Measurements from ENCODE around the gene SPATA25.
A peak's percentile ranks its signal among the peaks of the same experiment; 100 is the strongest.
"Not testable (repeated sequence)": the region's sequence is repeated elsewhere in the genome, so short reads cannot be mapped to it uniquely, and the experiment has no call there.

SPATA25 gene

GRCh38 chr20:45897289-45897688, 9.9 kb upstream of the SPATA25 start:
- DNase-seq (ENCODE audit: extremely low spot score, insufficient read length, low read depth) (no peak), FAIRE-seq (no peak)

GRCh38 chr20:45896641-45897161, 9.3 kb upstream of the SPATA25 start:
- DNase-seq (ENCODE audit: extremely low spot score, insufficient read length, low read depth) (no peak), FAIRE-seq (no peak)

- no peak for DNase-seq (ENCODE audit: extremely low spot score, insufficient read length, low read depth)
Observed at GRCh38 chr20:45894797-45895196, 7.4 kb upstream of the SPATA25 start.

GRCh38 chr20:45893831-45894230, 6.4 kb upstream of the SPATA25 start:
- FAIRE-seq, result no peak
- DNase-seq (ENCODE audit: extremely low spot score, insufficient read length, low read depth), result no peak

More at GRCh38 chr20:45894797-45895196, 7.4 kb upstream of the SPATA25 start:
- FAIRE-seq, result no peak

- DNase-seq (ENCODE audit: extremely low spot score, insufficient read length, low read depth), result no peak
- FAIRE-seq, result no peak
Observed at GRCh38 chr20:45892828-45893500, 5.5 kb upstream of the SPATA25 start.

- FAIRE-seq (no peak), DNase-seq (ENCODE audit: extremely low spot score, insufficient read length, low read depth) (no peak)
Observed at GRCh38 chr20:45892049-45892825, 4.8 kb upstream of the SPATA25 start.

- peak; percentile 99 for DNase-seq (ENCODE audit: extremely low spot score, insufficient read length, low read depth)
- FAIRE-seq, result peak; percentile 76
Observed at GRCh38 chr20:45890985-45891983, 3.9 kb upstream of the SPATA25 start, which contains the start of the genes CTSA and NEURL2. TSS of gene CTSA (plus strand) at chr20:45891335. CDS start at chr20:45891569, 234 bp downstream. TSS of gene NEURL2 (minus strand) at chr20:45891208. CDS start at chr20:45890991, 217 bp downstream.

- FAIRE-seq (peak; percentile 29), DNase-seq (ENCODE audit: extremely low spot score, insufficient read length, low read depth) (no peak)
Observed at GRCh38 chr20:45890077-45890984, 2.9 kb upstream of the SPATA25 start.

GRCh38 chr20:45888681-45889080, 1.3 kb upstream of the SPATA25 start:
- no peak for FAIRE-seq
- no peak for DNase-seq (ENCODE audit: extremely low spot score, insufficient read length, low read depth)

- DNase-seq (ENCODE audit: extremely low spot score, insufficient read length, low read depth) (no peak), FAIRE-seq (no peak)
Observed at GRCh38 chr20:45886590-45887345, 654 bp downstream of the SPATA25 start.

GRCh38 chr20:45883100-45883469, 4.3 kb downstream of the SPATA25 start:
- DNase-seq (ENCODE audit: extremely low spot score, insufficient read length, low read depth), result no peak

GRCh38 chr20:45882469-45883099, 4.8 kb downstream of the SPATA25 start:
- DNase-seq (ENCODE audit: extremely low spot score, insufficient read length, low read depth) (no peak), FAIRE-seq (no peak)

More at GRCh38 chr20:45883100-45883469, 4.3 kb downstream of the SPATA25 start:
- no peak for FAIRE-seq

GRCh38 chr20:45880988-45881788, 6.2 kb downstream of the SPATA25 start, which contains the start of gene ZSWIM1:
TSS of gene ZSWIM1 (plus strand) at chr20:45881227. CDS start at chr20:45882593, 1,366 bp downstream.
- DNase-seq (ENCODE audit: extremely low spot score, insufficient read length, low read depth), result peak; percentile 93
- FAIRE-seq, result peak; percentile 98

- FAIRE-seq (no peak), DNase-seq (ENCODE audit: extremely low spot score, insufficient read length, low read depth) (no peak)
Observed at GRCh38 chr20:45878076-45878761, 9.2 kb downstream of the SPATA25 start.

GRCh38 chr20:45874576-45874975, 12.8 kb downstream of the SPATA25 start:
- DNase-seq (ENCODE audit: extremely low spot score, insufficient read length, low read depth) (no peak), FAIRE-seq (no peak)

- DNase-seq (ENCODE audit: extremely low spot score, insufficient read length, low read depth); FAIRE-seq: not testable (repeated sequence)
Observed at GRCh38 chr20:45874104-45874481, 13.3 kb downstream of the SPATA25 start.

Measured in GM18507 (cell line).